Urinary bladder (tissue), 4 donors: ENCODE measurements around the gene HMGCS2. TPM values are rescaled to one million over a fixed set of nuclear protein-coding genes. Genes with fewer than 3 reads are reported as not detected.

ENCODE experiments used
- DNase-seq: peaks from one replicate; pipeline ENCODE4 v3.0.0-alpha.2; 2015; ENCODE audit errors: extremely low spot score
- H3K27ac ChIP-seq: one replicate; pipeline ENCODE4 v1.5.1; 2013; ENCODE audit warnings: low read depth, mild to moderate bottlenecking, moderate library complexity
- H3K36me3 ChIP-seq: one replicate; pipeline ENCODE4 v1.6.1; 2013; ENCODE audit warnings: mild to moderate bottlenecking, moderate library complexity; ENCODE audit not compliant: insufficient read depth
- H3K4me1 ChIP-seq: one replicate; pipeline ENCODE4 v1.6.1; 2013; ENCODE audit warnings: mild to moderate bottlenecking, moderate library complexity; ENCODE audit not compliant: insufficient read depth
- H3K4me3 ChIP-seq: one replicate; pipeline ENCODE4 v1.5.1; 2013; ENCODE audit warnings: low read depth, low read length
- WGBS: extraction: QIAGEN DNeasy Blood & Tissue Kit; methylation state at CpG from one replicate; pipeline ENCODE4 v1.1.7; 2013; 5-methylcytosine and 5-hydroxymethylcytosine counted together
- polyA plus RNA-seq: library from polyadenylated mRNA; stranded (reverse); fragments of 200-250 nt; gene quantifications from one replicate; pipeline ENCODE4 v1.2.3, GENCODE V29; 2013
- total RNA-seq: library from RNA; depleted of rRNA; stranded (reverse); fragments of >200 nt; gene quantifications from one replicate; pipeline ENCODE4 v1.2.3, GENCODE V29; 2014
- donor health status: healthy with polysubstance abuse.
- donor health status: healthy.

The HMGCS2 gene
- total RNA-seq (11.6 TPM), polyA plus RNA-seq (11.7 TPM)

GRCh38 chr1:119768778-119769177, at the start of gene HMGCS2:
Gene HMGCS2 (minus strand): TSS chr1:119768905. CDS start chr1:119768844, 61 bp downstream.
- Histone ChIP-seq H3K4me1 (peaks cover 1% of the 10 kb centered on the region), H3K27ac (no peak within 1 kb of the TSS), H3K4me3 (no peak within 1 kb of the TSS), H3K36me3 (no peaks in the 10 kb centered on the region)
- 67% methylated on average over 8 of the region's 8 CpGs for WGBS
- no peak for DNase-seq

GRCh38 chr1:119818181-119818580, 49.5 kb upstream of the HMGCS2 start:
- peaks cover 1% of the 10 kb centered on the region for H3K4me1 ChIP-seq

GRCh38 chr1:119816407-119816806, 47.7 kb upstream of the HMGCS2 start:
- peaks cover 1% of the 10 kb centered on the region for H3K4me1 ChIP-seq
- WGBS: 76% methylated on average over 2 of the region's 2 CpGs
- no peak overlapping the region for H3K27ac ChIP-seq
- no peaks in the 10 kb centered on the region for H3K36me3 ChIP-seq
- no peak for DNase-seq
- H3K4me3 ChIP-seq: no peak overlapping the region

More at GRCh38 chr1:119818181-119818580, 49.5 kb upstream of the HMGCS2 start:
- Histone ChIP-seq H3K36me3 (no peaks in the 10 kb centered on the region), H3K4me3 (no peak overlapping the region), H3K27ac (no peak overlapping the region)
- no peak for DNase-seq
- WGBS: 71% methylated on average over 2 of the region's 2 CpGs

- DNase-seq: no peak
- Histone ChIP-seq H3K36me3 (no peaks in the 10 kb centered on the region), H3K27ac (no peak overlapping the region), H3K4me3 (no peak overlapping the region), H3K4me1 (peaks cover 1% of the 10 kb centered on the region)
- 83% methylated on average over 7 of the region's 7 CpGs for WGBS
Observed at GRCh38 chr1:119815928-119816327, 47.2 kb upstream of the HMGCS2 start.

GRCh38 chr1:119815361-119815760, 46.7 kb upstream of the HMGCS2 start:
- H3K36me3 ChIP-seq: no peaks in the 10 kb centered on the region
- no peak for DNase-seq
- 91% methylated on average over 3 of the region's 3 CpGs for WGBS
- peaks cover 1% of the 10 kb centered on the region for H3K4me1 ChIP-seq
- H3K27ac ChIP-seq: no peak overlapping the region
- no peak overlapping the region for H3K4me3 ChIP-seq

GRCh38 chr1:119814288-119814687, 45.6 kb upstream of the HMGCS2 start:
- no peak overlapping the region for H3K4me3 ChIP-seq
- no peak overlapping the region for H3K27ac ChIP-seq
- peaks cover 1% of the 10 kb centered on the region for H3K4me1 ChIP-seq
- no peaks in the 10 kb centered on the region for H3K36me3 ChIP-seq
- WGBS: 64% methylated on average over 1 of the region's 1 CpG
- no peak for DNase-seq

- 91% methylated on average over 2 of the region's 2 CpGs for WGBS
- peaks cover 1% of the 10 kb centered on the region for H3K4me1 ChIP-seq
- H3K4me3 ChIP-seq: no peak overlapping the region
- no peaks in the 10 kb centered on the region for H3K36me3 ChIP-seq
- no peak for DNase-seq
- no peak overlapping the region for H3K27ac ChIP-seq
Observed at GRCh38 chr1:119811985-119812557, 43.4 kb upstream of the HMGCS2 start.

- H3K27ac ChIP-seq: no peak within 1 kb of the TSS
- DNase-seq: no peak
- no peak within 1 kb of the TSS for H3K4me3 ChIP-seq
- peaks cover 1% of the 10 kb centered on the region for H3K4me1 ChIP-seq
- WGBS: 73% methylated on average over 7 of the region's 7 CpGs
- no peaks in the 10 kb centered on the region for H3K36me3 ChIP-seq
Observed at GRCh38 chr1:119811387-119811786, 42.7 kb upstream of the HMGCS2 start, which contains the start of gene REG4. Gene REG4 (minus strand): TSS chr1:119811460. CDS start chr1:119808769, 2,691 bp downstream.

- no peak overlapping the region for H3K4me3 ChIP-seq
Observed at GRCh38 chr1:119808972-119809550, 40.4 kb upstream of the HMGCS2 start.

GRCh38 chr1:119808491-119808890, 39.8 kb upstream of the HMGCS2 start:
- Histone ChIP-seq H3K36me3 (no peaks in the 10 kb centered on the region), H3K4me1 (no peaks in the 10 kb centered on the region), H3K4me3 (no peak overlapping the region), H3K27ac (no peak overlapping the region)
- DNase-seq: no peak
- 54% methylated on average over 3 of the region's 3 CpGs for WGBS

More at GRCh38 chr1:119808972-119809550, 40.4 kb upstream of the HMGCS2 start:
- WGBS: 2% methylated on average over 6 of the region's 6 CpGs
- Histone ChIP-seq H3K27ac (no peak overlapping the region), H3K4me1 (no peaks in the 10 kb centered on the region), H3K36me3 (no peaks in the 10 kb centered on the region)
- no peak for DNase-seq

GRCh38 chr1:119806489-119806888, 37.8 kb upstream of the HMGCS2 start:
- Histone ChIP-seq H3K27ac (no peak overlapping the region), H3K4me3 (no peak overlapping the region), H3K36me3 (no peaks in the 10 kb centered on the region), H3K4me1 (no peaks in the 10 kb centered on the region)
- DNase-seq: no peak
- 74% methylated on average over 4 of the region's 4 CpGs for WGBS

GRCh38 chr1:119805746-119806145, 37.0 kb upstream of the HMGCS2 start:
- no peaks in the 10 kb centered on the region for H3K4me1 ChIP-seq
- 97% methylated on average over 13 of the region's 13 CpGs for WGBS
- H3K27ac ChIP-seq: no peak overlapping the region
- no peaks in the 10 kb centered on the region for H3K36me3 ChIP-seq
- no peak overlapping the region for H3K4me3 ChIP-seq
- DNase-seq: no peak

GRCh38 chr1:119805247-119805646, 36.5 kb upstream of the HMGCS2 start:
- H3K4me3 ChIP-seq: no peak overlapping the region
- WGBS: 93% methylated on average over 8 of the region's 8 CpGs
- H3K27ac ChIP-seq: no peak overlapping the region
- no peaks in the 10 kb centered on the region for H3K4me1 ChIP-seq
- H3K36me3 ChIP-seq: no peaks in the 10 kb centered on the region
- DNase-seq: no peak

GRCh38 chr1:119799599-119800177, 31.0 kb upstream of the HMGCS2 start:
- Histone ChIP-seq H3K4me3 (no peak overlapping the region), H3K4me1 (no peaks in the 10 kb centered on the region), H3K36me3 (no peaks in the 10 kb centered on the region), H3K27ac (no peak overlapping the region)
- no peak for DNase-seq
- WGBS: 90% methylated on average over 15 of the region's 15 CpGs
